Aortic smooth muscle cell (primary cell): ENCODE measurements around the gene ZNRF2. TPM values are rescaled to one million over a fixed set of nuclear protein-coding genes. Genes with fewer than 3 reads are reported as not detected.

Experiments used
- total RNA-seq: library from RNA; depleted of rRNA; stranded (reverse); fragments of >200 nt; gene quantifications from 2 replicates; pipeline ENCODE4 v1.2.3, GENCODE V29; 2014

ZNRF2 gene
- total RNA-seq = 4.2 and 4.6 TPM in 2 replicates

GRCh38 chr7:30284298-30285066 lies at the start of gene ZNRF2:
Gene ZNRF2 (plus strand): TSS chr7:30284597. CDS start chr7:30285358, 761 bp downstream.

Other genes starting within 250 kb of the ZNRF2 start
- 16.1 and 17.3 TPM in 2 replicates for gene MTURN, start 149.6 kb upstream of the ZNRF2 start, total RNA-seq
- 4.2 and 5.1 TPM in 2 replicates for gene NOD1, start 194.2 kb downstream of the ZNRF2 start, total RNA-seq
- gene GGCT, start 220.2 kb downstream of the ZNRF2 start, total RNA-seq = 15.0 and 19.8 TPM in 2 replicates